Neural progenitor cell (in vitro differentiated cells): ENCODE data around the gene NUDT15. TPM values are rescaled to one million over a fixed set of nuclear protein-coding genes. Genes with fewer than 3 reads are reported as not detected.

Source experiments
- DNase-seq: peaks from one replicate; pipeline ENCODE4 v3.0.0-alpha.2; 2016; ENCODE audit warnings: low spot score
- H2AFZ ChIP-seq: fragments of 200-600 bp; sonication (generic); replicated peaks from 2 replicates; pipeline ENCODE4 v1.6.1; 2016; ENCODE audit warnings: antibody characterized with exemption
- H3F3A ChIP-seq: fragments of 200-600 bp; sonication (generic); 2 replicates; pipeline ENCODE4 v1.6.1; 2016; ENCODE audit warnings: antibody characterized with exemption, low read depth
- H3K27ac ChIP-seq: fragments of 200-600 bp; sonication (generic); 2 replicates; pipeline ENCODE4 v1.5.1; 2016; ENCODE audit warnings: mild to moderate bottlenecking
- H3K27me3 ChIP-seq: fragments of 200-600 bp; sonication (generic); 2 replicates; pipeline ENCODE4 v1.6.1; 2016; ENCODE audit warnings: mild to moderate bottlenecking, moderate library complexity
- H3K36me3 ChIP-seq: fragments of 200-600 bp; sonication (generic); 2 replicates; pipeline ENCODE4 v1.5.1; 2016
- H3K4me1 ChIP-seq: fragments of 200-600 bp; sonication (generic); 2 replicates; pipeline ENCODE4 v1.6.1; 2016; ENCODE audit warnings: mixed run types
- H3K4me2 ChIP-seq: fragments of 200-600 bp; sonication (generic); 2 replicates; pipeline ENCODE4 v1.6.1; 2016
- H3K4me3 ChIP-seq: fragments of 200-600 bp; sonication (generic); 2 replicates; pipeline ENCODE4 v1.5.1; 2016
- H3K79me2 ChIP-seq: fragments of 200-600 bp; sonication (generic); 2 replicates; pipeline ENCODE4 v1.6.1; 2016; ENCODE audit warnings: low read depth
- H3K9ac ChIP-seq: fragments of 200-600 bp; sonication (generic); 2 replicates; pipeline ENCODE4 v1.6.1; 2016
- H3K9me3 ChIP-seq: fragments of 200-600 bp; sonication (generic); 2 replicates; pipeline ENCODE4 v1.5.1; 2016; ENCODE audit warnings: low read depth
- H4K20me1 ChIP-seq: fragments of 200-600 bp; sonication (generic); 2 replicates; pipeline ENCODE4 v1.6.1; 2016; ENCODE audit warnings: low read depth
- H3K27ac Mint-ChIP-seq: 3 replicates; pipeline ENCODE4 v1.8.0; 2021; ENCODE audit warnings: mixed read lengths
- H3K27me3 Mint-ChIP-seq: 2 replicates; pipeline ENCODE4 v1.8.0; 2022; ENCODE audit warnings: low read depth, mild to moderate bottlenecking, inconsistent platforms, moderate library complexity, mixed read lengths; ENCODE audit not compliant: insufficient read depth
- H3K36me3 Mint-ChIP-seq: 3 replicates; pipeline ENCODE4 v1.8.0; 2021; ENCODE audit warnings: mixed read lengths
- H3K4me1 Mint-ChIP-seq: 3 replicates; pipeline ENCODE4 v1.8.0; 2021; ENCODE audit warnings: mixed read lengths
- H3K4me3 Mint-ChIP-seq: 3 replicates; pipeline ENCODE4 v1.8.0; 2021; ENCODE audit warnings: mild to moderate bottlenecking, moderate library complexity, mixed read lengths
- H3K9me3 Mint-ChIP-seq: 3 replicates; pipeline ENCODE4 v1.8.0; 2020; ENCODE audit warnings: mixed read lengths
- CTCF ChIP-seq: fragments of 200-600 bp; sonication (generic); IDR thresholded peaks from 2 replicates; pipeline ENCODE4 v1.5.1; 2017; ENCODE audit warnings: antibody characterized with exemption, mild to moderate bottlenecking
- EZH2 ChIP-seq: fragments of 200-600 bp; sonication (generic); IDR thresholded peaks from 2 replicates; pipeline ENCODE4 v1.6.1; 2017; ENCODE audit warnings: antibody characterized with exemption, mild to moderate bottlenecking, moderate library complexity
- EZH2phosphoT487 ChIP-seq: fragments of 200-600 bp; sonication (generic); IDR thresholded peaks from 2 replicates; pipeline ENCODE4 v1.6.1; 2017; ENCODE audit warnings: antibody characterized with exemption
- total RNA-seq: library from RNA; depleted of rRNA; stranded (reverse); fragments of >200 nt; gene quantifications from 2 replicates; pipeline ENCODE4 v1.2.3, GENCODE V29; 2015; ENCODE audit warnings: low replicate concordance

Gene NUDT15
- total RNA-seq, 1 donor from 2014 or later: 63.8 TPM

- H3F3A ChIP-seq: no peaks in the 10 kb centered on the region
- H2AFZ ChIP-seq: no peak overlapping the region
- no peak overlapping the region for H3K4me3 ChIP-seq
- H3K9ac ChIP-seq: no peak overlapping the region
- DNase-seq: no peak
- H4K20me1 ChIP-seq: no peaks in the 10 kb centered on the region
- peaks cover 74% of the 10 kb centered on the region for H3K36me3 ChIP-seq
- peaks cover 33% of the 10 kb centered on the region for H3K9me3 ChIP-seq
- peaks cover 74% of the 10 kb centered on the region for H3K36me3 Mint-ChIP-seq
- no peak overlapping the region for H3K27ac ChIP-seq
- H3K4me1 Mint-ChIP-seq: no peaks in the 10 kb centered on the region
- TF ChIP-seq CTCF (no peak), EZH2phosphoT487 (no peak), EZH2 (no peak)
- peaks cover 38% of the 10 kb centered on the region for H3K9me3 Mint-ChIP-seq
- no peaks in the 10 kb centered on the region for H3K4me1 ChIP-seq
- no peaks in the 10 kb centered on the region for H3K79me2 ChIP-seq
- no peak overlapping the region for H3K27ac Mint-ChIP-seq
- H3K4me2 ChIP-seq: no peak overlapping the region
- no peaks in the 10 kb centered on the region for H3K27me3 ChIP-seq
- peaks cover 2% of the 10 kb centered on the region for H3K27me3 Mint-ChIP-seq
- no peak overlapping the region for H3K4me3 Mint-ChIP-seq
These were observed 35.3 kb downstream of the NUDT15 start for GRCh38 chr13:48072787-48073186.

- Histone ChIP-seq H3K4me3 (no peak overlapping the region), H3K4me1 (no peaks in the 10 kb centered on the region), H3K27me3 (no peaks in the 10 kb centered on the region), H3K9me3 (peaks cover 21% of the 10 kb centered on the region), H3K79me2 (no peaks in the 10 kb centered on the region), H3K4me2 (no peak overlapping the region), H3K27ac (no peak overlapping the region), H3K36me3 (peaks cover 68% of the 10 kb centered on the region), H4K20me1 (no peaks in the 10 kb centered on the region), H2AFZ (no peak overlapping the region), H3F3A (no peaks in the 10 kb centered on the region), H3K9ac (no peak overlapping the region)
- Mint-ChIP-seq H3K36me3 (peaks cover 68% of the 10 kb centered on the region), H3K4me1 (no peaks in the 10 kb centered on the region), H3K9me3 (peaks cover 32% of the 10 kb centered on the region), H3K4me3 (no peak overlapping the region), H3K27me3 (peaks cover 2% of the 10 kb centered on the region), H3K27ac (no peak overlapping the region)
- DNase-seq: no peak
- TF ChIP-seq CTCF (no peak), EZH2 (no peak), EZH2phosphoT487 (no peak)
These were observed 36.5 kb downstream of the NUDT15 start for GRCh38 chr13:48074006-48074405.

DNA sequence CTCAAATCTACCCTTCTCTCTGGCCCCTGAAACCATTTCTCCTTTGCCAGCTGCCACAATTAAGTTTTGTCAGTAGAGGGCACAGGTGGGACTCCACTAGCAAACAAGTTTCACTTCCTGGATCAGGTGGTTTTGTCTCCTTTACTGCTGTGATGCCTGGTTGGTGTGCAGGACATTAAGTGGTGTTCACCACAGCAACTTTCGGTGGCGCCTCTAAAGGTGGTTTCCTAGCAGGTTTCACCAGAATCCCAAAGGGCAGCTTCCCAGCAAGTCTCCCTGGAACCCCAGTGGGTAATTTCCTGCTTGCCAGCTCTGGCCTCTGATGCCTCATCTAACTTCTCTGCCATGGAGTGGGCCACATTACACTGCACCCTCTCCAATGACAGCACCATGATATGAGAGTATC, 40.7 kb downstream of the NUDT15 start:
- Histone ChIP-seq H3K9me3 (no peaks in the 10 kb centered on the region), H3K27ac (no peak overlapping the region), H3K36me3 (peaks cover 55% of the 10 kb centered on the region), H4K20me1 (no peaks in the 10 kb centered on the region), H3K4me2 (no peak overlapping the region), H3K9ac (no peak overlapping the region), H3K4me3 (no peak overlapping the region), H3K27me3 (no peaks in the 10 kb centered on the region), H2AFZ (no peak overlapping the region), H3K4me1 (no peaks in the 10 kb centered on the region), H3K79me2 (no peaks in the 10 kb centered on the region), H3F3A (no peaks in the 10 kb centered on the region)
- TF ChIP-seq CTCF (no peak), EZH2 (no peak), EZH2phosphoT487 (no peak)
- no peak for DNase-seq
- Mint-ChIP-seq H3K27me3 (peaks cover 2% of the 10 kb centered on the region), H3K4me3 (no peak overlapping the region), H3K27ac (no peak overlapping the region), H3K36me3 (peaks cover 40% of the 10 kb centered on the region), H3K9me3 (no peaks in the 10 kb centered on the region), H3K4me1 (no peaks in the 10 kb centered on the region)
